KMS-11 (cell line): ENCODE results near the gene GALNT2.

ENCODE experiments used
- H2AFZ ChIP-seq: fragments of 200-600 bp; sonication (generic); 2 replicates; pipeline ENCODE4 v1.6.1; 2016; ENCODE audit warnings: antibody characterized with exemption, mixed run types, low read depth
- H3K27ac ChIP-seq: fragments of 200-600 bp; sonication (generic); 2 replicates; pipeline ENCODE4 v1.6.1; 2016; ENCODE audit warnings: mild to moderate bottlenecking, mixed run types
- H3K27me3 ChIP-seq: fragments of 200-600 bp; sonication (generic); 2 replicates; pipeline ENCODE4 v1.6.1; 2017; ENCODE audit warnings: mild to moderate bottlenecking, low read depth, mixed run types, moderate library complexity; ENCODE audit not compliant: insufficient read depth
- H3K36me3 ChIP-seq: fragments of 200-600 bp; sonication (generic); 2 replicates; pipeline ENCODE4 v1.6.1; 2017; ENCODE audit warnings: mild to moderate bottlenecking, mixed run types; ENCODE audit not compliant: insufficient read depth
- H3K4me1 ChIP-seq: fragments of 200-600 bp; sonication (generic); 2 replicates; pipeline ENCODE4 v1.6.1; 2016; ENCODE audit warnings: mild to moderate bottlenecking, low read depth, mixed run types; ENCODE audit not compliant: poor library complexity, severe bottlenecking
- H3K4me2 ChIP-seq: fragments of 200-600 bp; sonication (generic); 2 replicates; pipeline ENCODE4 v1.7.0; 2016; ENCODE audit warnings: mild to moderate bottlenecking, mixed run types
- H3K4me3 ChIP-seq: fragments of 200-600 bp; sonication (generic); IDR thresholded peaks from 2 replicates; pipeline ENCODE4 v1.6.1; 2017; ENCODE audit warnings: low read depth, low read length, mixed read lengths; ENCODE audit not compliant: insufficient read depth
- H3K79me2 ChIP-seq: fragments of 200-600 bp; sonication (generic); 2 replicates; pipeline ENCODE4 v1.6.1; 2016; ENCODE audit warnings: low read depth, mixed run types; ENCODE audit not compliant: insufficient read depth
- H3K9ac ChIP-seq: fragments of 200-600 bp; sonication (generic); 2 replicates; pipeline ENCODE4 v1.6.1; 2016; ENCODE audit warnings: mild to moderate bottlenecking, mixed run types
- H4K20me1 ChIP-seq: fragments of 200-600 bp; sonication (generic); 2 replicates; pipeline ENCODE4 v1.6.1; 2016; ENCODE audit warnings: mild to moderate bottlenecking, mixed run types; ENCODE audit not compliant: insufficient read depth
- TF ChIP-seq, protein P1 (sequence below): fragments of 200-600 bp; sonication (generic); conservative IDR thresholded peaks from 2 replicates; pipeline ENCODE4 v1.6.1; 2017; ENCODE audit warnings: low read depth, mild to moderate bottlenecking, antibody characterized with exemption, low read length, moderate library complexity, mixed read lengths

GALNT2 gene

DNA sequence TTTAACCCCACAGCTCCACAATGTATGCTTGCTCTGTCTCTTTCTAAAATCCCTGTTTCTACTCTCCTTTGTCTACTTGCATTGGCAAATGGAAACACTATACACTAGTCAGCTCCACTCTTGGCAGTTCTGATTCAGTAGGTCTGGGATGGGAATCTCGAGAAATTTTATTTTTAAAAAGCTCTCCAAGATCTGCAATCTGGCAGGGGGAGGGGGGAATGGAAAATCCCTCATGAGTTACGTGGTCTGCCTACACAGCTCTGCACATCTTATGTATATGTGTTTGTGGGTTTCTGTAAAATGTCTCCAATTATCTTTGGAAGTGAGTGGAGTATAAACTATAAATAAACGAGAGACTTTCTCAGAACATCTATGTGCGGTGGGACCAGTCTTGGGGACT, 9.9 kb upstream of the GALNT2 start:
- H3K9ac ChIP-seq: no peak overlapping the region
- TF ChIP-seq, protein P1, sequence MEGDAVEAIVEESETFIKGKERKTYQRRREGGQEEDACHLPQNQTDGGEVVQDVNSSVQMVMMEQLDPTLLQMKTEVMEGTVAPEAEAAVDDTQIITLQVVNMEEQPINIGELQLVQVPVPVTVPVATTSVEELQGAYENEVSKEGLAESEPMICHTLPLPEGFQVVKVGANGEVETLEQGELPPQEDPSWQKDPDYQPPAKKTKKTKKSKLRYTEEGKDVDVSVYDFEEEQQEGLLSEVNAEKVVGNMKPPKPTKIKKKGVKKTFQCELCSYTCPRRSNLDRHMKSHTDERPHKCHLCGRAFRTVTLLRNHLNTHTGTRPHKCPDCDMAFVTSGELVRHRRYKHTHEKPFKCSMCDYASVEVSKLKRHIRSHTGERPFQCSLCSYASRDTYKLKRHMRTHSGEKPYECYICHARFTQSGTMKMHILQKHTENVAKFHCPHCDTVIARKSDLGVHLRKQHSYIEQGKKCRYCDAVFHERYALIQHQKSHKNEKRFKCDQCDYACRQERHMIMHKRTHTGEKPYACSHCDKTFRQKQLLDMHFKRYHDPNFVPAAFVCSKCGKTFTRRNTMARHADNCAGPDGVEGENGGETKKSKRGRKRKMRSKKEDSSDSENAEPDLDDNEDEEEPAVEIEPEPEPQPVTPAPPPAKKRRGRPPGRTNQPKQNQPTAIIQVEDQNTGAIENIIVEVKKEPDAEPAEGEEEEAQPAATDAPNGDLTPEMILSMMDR: no peak
- no peaks in the 10 kb centered on the region for H3K79me2 ChIP-seq
- no peak overlapping the region for H3K4me2 ChIP-seq
- no peak overlapping the region for H3K4me3 ChIP-seq
- no peaks in the 10 kb centered on the region for H3K27me3 ChIP-seq
- no peak overlapping the region for H3K27ac ChIP-seq
- no peak overlapping the region for H2AFZ ChIP-seq
- H3K36me3 ChIP-seq: no peaks in the 10 kb centered on the region
- no peaks in the 10 kb centered on the region for H3K4me1 ChIP-seq
- H4K20me1 ChIP-seq: no peaks in the 10 kb centered on the region

DNA sequence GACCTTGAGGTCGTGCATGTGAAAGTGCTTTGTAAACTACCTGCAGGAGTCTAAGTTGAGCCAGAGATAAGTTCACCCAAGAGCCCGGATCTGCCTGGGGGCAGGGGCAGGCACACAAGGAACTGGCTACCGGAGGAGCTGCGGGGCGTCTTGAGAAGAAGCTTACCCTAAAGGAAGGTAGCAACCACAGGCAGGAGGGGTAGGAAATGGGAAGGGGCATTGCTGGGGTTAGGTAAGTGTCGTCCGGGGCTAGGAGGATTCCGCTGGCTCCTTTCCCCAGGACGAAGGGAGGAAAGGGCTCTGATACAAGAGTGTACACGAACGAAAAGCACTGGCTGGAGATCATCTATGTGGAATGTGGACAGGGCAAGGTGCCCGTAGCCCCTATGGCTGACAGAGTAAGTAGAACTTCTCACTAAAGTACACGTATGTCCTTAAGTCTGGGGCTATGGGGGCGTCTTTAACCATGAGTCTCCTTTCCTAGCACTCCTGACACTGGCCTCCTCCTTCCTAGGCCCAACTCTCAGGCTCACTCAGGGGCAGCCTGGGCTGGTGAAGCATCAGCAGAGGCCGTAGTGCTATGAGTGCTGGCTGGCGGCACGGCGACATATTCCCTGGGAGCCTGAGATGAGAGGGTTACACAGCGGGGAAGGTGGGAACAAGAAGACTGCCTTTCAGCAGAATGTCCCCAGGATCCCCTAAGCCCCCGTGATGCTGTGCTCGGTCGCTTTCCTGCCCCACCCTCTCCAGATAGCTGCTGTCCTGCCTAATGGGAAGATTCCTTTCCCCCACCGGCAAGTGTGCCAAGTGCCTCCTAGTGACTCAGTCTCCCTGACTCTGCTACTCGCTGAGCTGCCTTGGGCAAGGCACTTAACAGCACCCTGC, 9.1 kb upstream of the GALNT2 start:
- TF ChIP-seq, protein P1: no peak
- no peak overlapping the region for H2AFZ ChIP-seq

DNA sequence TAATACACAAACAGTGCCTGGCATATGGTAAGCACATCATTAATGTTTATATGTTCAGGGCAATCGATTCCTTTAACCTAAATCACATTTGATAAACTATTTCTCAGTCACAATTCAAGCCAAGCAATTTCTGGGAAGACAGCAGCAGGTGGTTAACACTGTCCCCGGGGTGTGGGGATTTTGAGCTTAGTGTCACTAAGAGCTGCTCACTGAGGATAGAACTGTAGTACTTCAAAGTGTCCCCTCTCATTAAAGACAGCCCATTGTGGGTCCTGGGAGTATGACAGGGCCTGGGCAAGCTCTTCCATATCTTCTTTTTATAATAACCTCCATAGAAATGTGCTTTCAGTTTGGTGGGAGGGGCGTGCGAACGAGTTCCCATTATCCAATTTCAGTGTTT, 8.4 kb upstream of the GALNT2 start:
- no peaks in the 10 kb centered on the region for H3K4me1 ChIP-seq
- TF ChIP-seq, protein P1: no peak
- H3K36me3 ChIP-seq: no peaks in the 10 kb centered on the region
- H4K20me1 ChIP-seq: no peaks in the 10 kb centered on the region
- H3K4me2 ChIP-seq: no peak overlapping the region
- H3K9ac ChIP-seq: no peak overlapping the region
- H2AFZ ChIP-seq: no peak overlapping the region
- H3K27me3 ChIP-seq: no peaks in the 10 kb centered on the region
- no peak overlapping the region for H3K4me3 ChIP-seq
- H3K79me2 ChIP-seq: no peaks in the 10 kb centered on the region
- no peak overlapping the region for H3K27ac ChIP-seq

More for the DNA sequence above, 9.1 kb upstream of the GALNT2 start:
- H3K4me2 ChIP-seq: no peak overlapping the region
- no peak overlapping the region for H3K27ac ChIP-seq
- H3K79me2 ChIP-seq: no peaks in the 10 kb centered on the region
- H3K9ac ChIP-seq: no peak overlapping the region
- H4K20me1 ChIP-seq: no peaks in the 10 kb centered on the region
- no peaks in the 10 kb centered on the region for H3K36me3 ChIP-seq
- no peaks in the 10 kb centered on the region for H3K4me1 ChIP-seq
- no peak overlapping the region for H3K4me3 ChIP-seq
- H3K27me3 ChIP-seq: no peaks in the 10 kb centered on the region

DNA sequence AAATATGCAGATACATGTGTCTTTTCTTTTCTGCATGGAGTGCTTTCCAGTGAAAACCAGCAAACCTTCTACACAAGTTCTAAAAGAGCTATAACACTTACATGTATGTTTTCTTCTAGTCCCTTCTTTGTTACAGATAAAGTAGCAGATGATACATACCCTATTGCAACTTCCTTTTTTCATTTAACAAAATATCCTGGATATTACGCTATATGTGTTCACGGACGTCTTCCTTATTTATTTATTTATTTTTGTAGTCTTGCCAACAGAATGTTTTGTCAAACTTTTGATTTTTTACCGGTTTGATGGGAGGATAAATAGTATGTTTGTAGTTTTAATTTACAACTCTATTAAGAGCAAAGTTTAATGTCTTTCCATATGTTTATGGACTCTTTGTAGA, 5.2 kb upstream of the GALNT2 start:
- H4K20me1 ChIP-seq: no peaks in the 10 kb centered on the region
- no peaks in the 10 kb centered on the region for H3K36me3 ChIP-seq
- H3K4me2 ChIP-seq: no peak overlapping the region
- H3K27ac ChIP-seq: no peak overlapping the region
- no peaks in the 10 kb centered on the region for H3K79me2 ChIP-seq
- peaks cover 12% of the 10 kb centered on the region for H3K4me1 ChIP-seq
- no peaks in the 10 kb centered on the region for H3K27me3 ChIP-seq
- no peak overlapping the region for H3K9ac ChIP-seq
- no peak overlapping the region for H2AFZ ChIP-seq
- TF ChIP-seq, protein P1: no peak
- H3K4me3 ChIP-seq: no peak overlapping the region
